Measurements from ENCODE around the gene SPATA45. TPM values are rescaled to one million over a fixed set of nuclear protein-coding genes. Genes with fewer than 3 reads are reported as not detected.

SPATA45 gene
- total and polyA plus RNA-seq, 12 donors = 0.39 to 0.56 TPM; not detected in 10

- peak overlapping the region; percentile 59 to 96 (median 90) for H3K27ac ChIP-seq
- no peak for TF ChIP-seq POLR2A (IDR thresholded peaks at IDR 0.05)
- TF ChIP-seq CTCF (IDR thresholded peaks at IDR 0.05) = no peak
- intact Hi-C loops (cut with DNase I) = no loop called here
- 14 to 25% (median 16%) methylated on average over 13 to 16 of the region's 16 CpGs for WGBS, 4 donors
- no peak for DNase-seq
- H3K4me1 ChIP-seq (replicated peaks in 1 of 2) = peaks cover 10 to 28% of the 10 kb centered on the region in 2 donors
- H3K9me3 ChIP-seq (replicated peaks in 1 of 3) = no peaks in the 10 kb centered on the region
- no peaks in the 10 kb centered on the region for H3K27me3 ChIP-seq
- H3K36me3 ChIP-seq (replicated peaks in 1 of 2) = peaks cover 0 to 12% of the 10 kb centered on the region in 2 donors
- peak overlapping the region; percentile 21 to 87 (median 56) for H3K4me3 ChIP-seq
Observed at GRCh38 chr1:212792396-212792908, 55.0 kb downstream of the SPATA45 start.

GRCh38 chr1:212791676-212792395 is 55.6 kb downstream of the SPATA45 start, which contains the start of the genes NSL1 and TATDN3:
Gene NSL1 (minus strand): TSS chr1:212791777. CDS start chr1:212791763, 14 bp downstream.
Gene TATDN3 (plus strand): TSS chr1:212791894. CDS start chr1:212791922, 28 bp downstream.
- intact Hi-C loops (cut with DNase I) = no loop called here

GRCh38 chr1:212791261-212791675 is 56.2 kb downstream of the SPATA45 start:
- 0 to 1% (median 1%) methylated on average over 7 to 22 of the region's 22 CpGs for WGBS, 4 donors
- Histone ChIP-seq H3K4me1 (replicated peaks in 1 of 2) (peaks cover 10 to 28% of the 10 kb centered on the region in 2 donors), H3K4me3 (peak overlapping the region; percentile 43 to 87 (median 72)), H3K27ac (peak overlapping the region; percentile 11 to 96 (median 90)), H3K27me3 (no peaks in the 10 kb centered on the region), H3K9me3 (replicated peaks in 1 of 3) (no peaks in the 10 kb centered on the region), H3K36me3 (replicated peaks in 1 of 2) (peaks cover 0 to 5% of the 10 kb centered on the region in 2 donors)
- TF ChIP-seq CTCF (IDR thresholded peaks at IDR 0.05) (no peak), POLR2A (IDR thresholded peaks at IDR 0.05) (no peak)
- peak in 1 of 7 donors; percentile 62 for DNase-seq
- intact Hi-C loops (cut with DNase I) = no loop called here

More at GRCh38 chr1:212791676-212792395, 55.6 kb downstream of the SPATA45 start, which contains the start of the genes NSL1 and TATDN3:
- H3K4me1 ChIP-seq (replicated peaks in 1 of 2) = peaks cover 10 to 28% of the 10 kb centered on the region in 2 donors
- no peaks in the 10 kb centered on the region for H3K27me3 ChIP-seq
- WGBS, 4 donors = 0 to 1% (median 0%) methylated on average over 23 to 46 of the region's 46 CpGs
- peak; percentile 87 to 94 (median 92) for DNase-seq
- peak within 1 kb of the TSS; percentile 59 to 96 (median 90) for H3K27ac ChIP-seq
- H3K36me3 ChIP-seq (replicated peaks in 1 of 2) = peaks cover 0 to 6% of the 10 kb centered on the region in 2 donors
- peak; percentile 50 to 84 for TF ChIP-seq POLR2A (IDR thresholded peaks at IDR 0.05)
- peak in 1 of 6 experiments; percentile 16 for TF ChIP-seq CTCF (IDR thresholded peaks at IDR 0.05)
- no peaks in the 10 kb centered on the region for H3K9me3 ChIP-seq (replicated peaks in 1 of 3)
- H3K4me3 ChIP-seq = peak within 1 kb of the TSS; percentile 43 to 87 (median 72)

GRCh38 chr1:212785871-212786270 is 61.6 kb downstream of the SPATA45 start:
- no peaks in the 10 kb centered on the region for H3K27me3 ChIP-seq
- H3K36me3 ChIP-seq (replicated peaks in 1 of 2) = peaks cover 0 to 32% of the 10 kb centered on the region in 2 donors
- no peak overlapping the region for H3K27ac ChIP-seq
- TF ChIP-seq POLR2A (IDR thresholded peaks at IDR 0.05) = no peak
- TF ChIP-seq CTCF (IDR thresholded peaks at IDR 0.05) = no peak
- WGBS, 4 donors = 97 to 100% (median 98%) methylated on average over 1 of the region's 1 CpG
- no peaks in the 10 kb centered on the region for H3K9me3 ChIP-seq (replicated peaks in 1 of 3)
- H3K4me1 ChIP-seq (replicated peaks in 1 of 2) = peaks cover 9 to 18% of the 10 kb centered on the region in 2 donors
- intact Hi-C loops (cut with DNase I) = loop anchor here (2.0 to 10.0 kb wide), 3 partner anchors 121 to 311 kb away; no protein-coding TSS in a partner anchor
- DNase-seq = no peak
- no peak overlapping the region for H3K4me3 ChIP-seq
